HG03064 (cell line): Measurements from ENCODE around the gene ZFYVE28.

Experiments
- ATAC-seq: cut with Tn5 transposase; IDR thresholded peaks from one replicate; pipeline ENCODE4 v1.9.1; 2021; ENCODE audit warnings: low read depth; ENCODE audit not compliant: unreplicated experiment

The ZFYVE28 gene

DNA sequence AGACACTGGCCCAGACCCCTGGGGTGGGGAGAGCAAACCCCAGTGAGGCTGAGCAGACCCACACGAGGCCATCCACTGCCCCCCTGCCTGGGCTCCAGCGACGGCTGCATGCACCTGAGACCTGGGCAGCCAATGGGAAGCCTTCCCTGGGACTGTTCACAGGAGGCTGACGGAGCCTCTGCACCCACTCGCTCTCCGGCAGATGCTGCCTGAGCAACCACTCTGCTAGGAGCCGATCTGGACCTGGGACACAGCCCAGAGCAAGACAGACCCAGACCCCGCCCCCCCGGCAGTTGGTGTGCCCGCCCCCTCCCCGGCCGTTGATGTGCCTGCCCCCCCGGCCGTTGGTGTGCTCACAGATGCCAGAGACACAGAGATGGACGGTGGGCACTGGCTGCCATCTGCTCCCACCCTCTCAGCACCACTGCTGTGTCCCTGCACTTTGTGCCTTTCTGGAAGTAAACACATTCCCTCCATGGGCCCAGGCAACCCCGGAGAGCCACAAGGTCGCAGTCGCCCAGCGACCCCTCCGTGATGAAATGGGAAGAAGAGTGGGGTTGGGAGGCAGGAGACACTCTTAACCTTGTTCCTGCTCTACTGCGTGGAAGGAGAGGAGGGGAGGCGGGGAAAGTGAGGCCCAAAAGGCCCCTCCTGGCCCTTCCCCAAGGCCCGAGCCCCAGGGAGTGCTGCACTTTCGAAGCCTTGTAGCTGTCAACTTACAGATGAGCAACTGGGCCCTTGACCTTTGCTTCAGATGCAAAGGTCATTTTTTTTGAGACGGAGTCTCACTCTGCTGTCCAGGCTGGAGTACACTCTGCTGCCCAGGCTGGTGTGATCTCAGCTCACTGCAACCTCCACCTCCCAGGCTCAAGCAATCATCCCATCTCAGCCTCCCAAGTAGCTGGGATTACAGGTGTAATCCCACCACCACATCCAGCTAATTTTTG is 62.0 kb downstream of the ZFYVE28 start:
- ATAC-seq, result no peak

- no peak for ATAC-seq
Measured at GRCh38 chr4:2354760-2355159, 63.7 kb downstream of the ZFYVE28 start.

DNA sequence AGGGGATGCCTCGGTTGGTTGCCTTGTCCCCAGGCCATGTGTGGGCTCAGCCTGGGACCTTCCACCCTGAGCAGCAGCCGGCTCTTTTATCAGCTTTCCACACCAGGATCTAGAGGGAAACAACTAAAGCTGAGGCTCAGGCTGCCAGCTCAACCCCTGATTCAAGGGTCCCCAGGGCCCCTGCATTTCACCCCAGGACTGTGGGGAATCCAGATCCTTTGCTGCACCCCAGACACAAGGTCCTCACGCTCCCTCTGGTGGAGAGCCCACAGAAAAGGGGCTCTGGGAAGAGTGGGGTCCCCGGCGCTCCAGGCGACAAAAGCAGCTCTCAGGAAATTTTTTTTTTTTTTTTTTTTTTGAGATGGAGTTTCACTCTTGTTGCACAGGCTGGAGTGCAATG is 64.3 kb downstream of the ZFYVE28 start:
- no peak for ATAC-seq

DNA sequence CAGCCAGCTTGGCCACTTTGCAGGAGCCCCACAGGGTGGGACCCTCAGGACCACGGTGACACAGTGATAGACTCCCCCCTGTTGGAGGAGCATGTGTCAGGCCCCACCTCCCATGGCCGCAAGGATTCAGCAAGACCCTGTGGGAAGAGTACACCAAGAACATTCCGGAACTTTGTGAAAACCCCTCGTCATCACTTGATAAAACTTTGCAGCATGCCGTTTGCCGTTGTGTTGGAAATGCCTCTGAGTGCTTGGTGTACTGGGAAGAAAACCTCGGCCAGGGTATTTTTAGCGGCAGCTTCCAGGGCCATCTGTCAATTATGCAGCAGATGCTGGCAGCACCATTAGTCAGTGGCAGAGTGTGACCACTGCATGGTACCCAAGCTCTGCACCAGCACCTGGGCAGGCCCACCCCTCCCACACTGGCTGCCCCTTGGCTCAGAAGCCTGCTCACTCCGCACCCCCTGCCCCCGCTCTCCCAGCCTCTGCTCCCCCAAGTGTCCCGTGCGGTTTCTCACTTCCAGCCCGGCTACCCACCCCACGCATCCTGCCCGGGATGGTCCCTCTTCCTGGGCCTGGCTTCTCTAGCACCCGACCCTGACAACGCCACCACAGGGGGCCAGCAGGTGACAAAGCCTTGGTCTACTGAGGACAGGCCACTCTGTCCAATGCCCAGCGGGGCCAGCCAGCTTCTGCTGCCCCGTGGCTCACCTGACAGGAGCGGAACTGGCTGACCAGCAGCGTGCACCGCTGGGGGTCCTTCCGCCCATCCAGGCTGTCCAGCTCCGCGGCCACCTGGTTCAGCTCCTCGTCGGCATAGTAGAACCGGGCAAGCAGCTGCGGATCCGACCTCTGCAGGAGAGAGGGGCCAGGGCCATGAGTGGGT is 65.0 kb downstream of the ZFYVE28 start:
- no peak for ATAC-seq

DNA sequence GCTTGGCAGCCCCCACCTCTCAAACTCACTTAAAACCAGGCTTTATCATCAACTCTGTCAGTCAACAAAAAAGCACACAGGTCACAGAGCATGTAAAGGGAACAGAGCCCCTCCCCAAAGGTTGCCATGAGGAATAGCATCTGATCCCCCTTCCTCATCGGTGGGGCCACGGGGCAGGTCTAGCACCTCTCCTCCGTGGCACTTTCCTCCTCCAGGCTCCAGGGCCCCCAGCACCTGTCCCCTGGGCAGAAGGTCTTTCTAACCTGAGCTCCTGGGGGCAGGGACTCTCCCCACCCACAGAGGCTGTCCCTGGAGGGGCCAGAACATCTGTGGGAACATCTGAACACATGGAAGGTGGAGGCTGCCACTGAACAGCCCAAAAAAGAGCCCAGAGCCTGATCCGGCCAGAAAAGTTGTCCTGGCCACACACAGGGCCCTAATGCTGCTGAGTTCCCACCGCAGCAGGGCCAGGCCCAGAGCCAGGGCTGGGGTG is 65.7 kb downstream of the ZFYVE28 start:
- no peak for ATAC-seq

DNA sequence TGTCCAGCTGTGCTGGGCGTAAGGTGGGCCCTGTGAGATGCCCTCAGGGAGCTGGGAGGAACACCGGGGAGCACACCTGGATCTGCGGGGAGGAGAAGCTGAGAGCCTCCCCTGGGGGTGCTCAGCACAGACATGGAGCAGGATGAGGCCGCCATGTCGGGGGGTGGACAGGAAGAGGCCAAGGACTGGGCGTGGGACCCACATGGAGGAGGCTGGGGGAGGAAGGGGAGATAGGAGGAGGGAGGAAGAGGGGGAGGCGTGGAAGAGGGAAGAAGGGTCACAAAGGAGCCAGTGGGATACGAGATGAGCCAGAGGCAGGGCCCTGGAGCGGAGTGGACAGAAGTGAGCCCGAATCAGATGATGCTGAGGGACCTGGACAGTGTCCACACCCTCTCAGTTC is 66.3 kb downstream of the ZFYVE28 start:
- no peak for ATAC-seq

- no peak for ATAC-seq
Measured at GRCh38 chr4:2350982-2351381, 67.5 kb downstream of the ZFYVE28 start.

DNA sequence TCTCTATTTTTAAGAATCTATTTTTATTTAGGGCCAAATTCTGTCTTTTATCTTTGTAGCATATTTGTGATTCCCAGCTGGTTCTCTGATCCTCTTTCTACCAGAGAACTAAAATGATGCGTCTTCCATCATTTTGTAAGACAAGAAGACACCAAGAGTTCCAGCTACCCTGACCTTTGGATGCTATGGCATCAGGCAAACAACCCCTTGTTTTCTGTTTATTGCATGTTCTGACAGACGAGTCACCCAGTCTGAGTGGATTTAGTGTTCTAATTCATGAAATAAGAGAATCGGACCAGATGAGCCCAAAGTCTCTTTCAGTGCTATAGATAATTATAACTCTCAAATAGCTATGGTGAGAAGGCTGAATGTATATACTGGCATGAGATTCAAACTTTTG is 69.7 kb downstream of the ZFYVE28 start:
- ATAC-seq, result no peak

- ATAC-seq, result no peak
Measured at GRCh38 chr4:2347190-2347589, 71.3 kb downstream of the ZFYVE28 start.

DNA sequence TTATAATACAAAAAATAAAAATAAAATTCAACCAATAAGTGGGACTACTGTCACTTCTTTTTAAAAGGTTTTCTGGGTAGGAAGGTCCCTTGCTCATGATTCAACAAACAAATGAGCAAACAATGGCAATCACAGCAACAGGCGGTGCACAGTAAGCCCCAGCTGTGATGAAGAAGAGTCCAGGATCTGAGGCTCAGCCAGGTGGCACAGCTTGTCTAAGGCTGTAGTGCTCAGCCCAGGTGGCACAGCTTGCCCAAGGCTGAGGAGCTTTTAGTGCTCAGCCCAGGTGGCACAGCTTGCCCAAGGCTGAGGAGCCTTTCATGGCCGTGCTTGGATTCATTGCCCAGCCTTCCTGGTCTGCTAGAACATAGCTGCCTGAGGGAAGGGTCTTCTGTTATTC is 75.0 kb downstream of the ZFYVE28 start:
- ATAC-seq, result no peak

DNA sequence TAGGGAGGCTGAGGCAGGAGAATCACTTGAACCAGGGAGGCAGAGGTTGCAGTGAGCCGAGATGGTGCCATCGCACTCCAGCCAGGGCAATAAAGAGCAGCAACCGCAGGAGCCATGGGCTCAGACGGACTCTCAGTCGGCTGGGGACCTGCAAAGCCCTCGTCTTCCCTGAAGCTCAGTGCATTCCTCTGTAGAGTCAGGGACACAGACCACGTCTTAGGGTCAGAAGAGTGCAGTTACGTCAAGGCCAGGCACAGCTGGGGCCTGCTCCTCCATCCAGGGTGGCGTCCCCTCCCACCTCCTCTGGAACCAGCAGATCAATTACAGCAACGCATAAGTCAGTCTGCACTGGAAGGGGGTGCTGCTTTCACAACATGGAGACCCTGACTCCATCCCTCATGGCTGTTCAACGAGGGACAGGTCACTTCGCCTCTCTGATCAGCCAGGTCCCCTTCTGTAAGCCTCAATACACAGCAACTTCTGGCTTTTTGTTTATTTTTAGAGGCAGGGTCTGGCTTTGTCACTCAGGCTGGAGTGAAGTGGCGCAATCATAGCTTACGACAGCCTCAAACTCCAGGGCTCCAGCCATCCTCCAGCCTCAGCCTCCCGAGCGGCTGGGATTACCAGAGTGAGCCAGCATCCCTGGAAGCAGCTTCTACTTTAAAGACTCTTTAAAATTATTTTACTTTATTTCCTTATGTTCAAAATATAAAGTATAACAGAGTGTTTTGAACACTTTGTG is 76.4 kb downstream of the ZFYVE28 start:
- ATAC-seq, result no peak

DNA sequence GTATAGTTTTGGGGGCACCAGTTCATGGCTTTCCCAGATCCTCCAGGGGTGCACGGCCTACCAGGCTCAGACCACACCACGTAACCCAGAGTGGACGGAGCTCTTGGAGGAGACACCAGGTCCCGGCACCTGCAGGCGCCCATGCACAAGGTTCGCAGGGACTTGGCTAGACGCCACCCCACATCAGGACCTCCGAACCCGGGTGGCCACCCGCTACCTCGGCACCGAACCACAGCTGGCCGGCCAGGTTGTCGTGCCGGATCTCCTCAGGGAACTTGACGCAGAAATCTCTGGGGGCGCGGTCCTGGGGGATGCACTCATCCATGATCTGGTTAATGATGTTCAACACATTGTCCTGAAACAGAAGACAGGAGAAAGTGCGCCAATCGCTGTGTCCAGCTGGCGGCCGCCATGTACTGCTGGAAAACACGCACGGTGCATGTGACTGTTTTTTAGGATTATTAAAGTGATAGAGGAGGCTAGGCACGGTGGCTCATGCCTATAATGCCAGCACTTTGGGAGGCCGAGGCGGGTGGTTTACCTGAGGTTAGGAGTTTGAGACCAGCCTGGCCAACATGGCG is 77.1 kb downstream of the ZFYVE28 start:
- no peak for ATAC-seq

DNA sequence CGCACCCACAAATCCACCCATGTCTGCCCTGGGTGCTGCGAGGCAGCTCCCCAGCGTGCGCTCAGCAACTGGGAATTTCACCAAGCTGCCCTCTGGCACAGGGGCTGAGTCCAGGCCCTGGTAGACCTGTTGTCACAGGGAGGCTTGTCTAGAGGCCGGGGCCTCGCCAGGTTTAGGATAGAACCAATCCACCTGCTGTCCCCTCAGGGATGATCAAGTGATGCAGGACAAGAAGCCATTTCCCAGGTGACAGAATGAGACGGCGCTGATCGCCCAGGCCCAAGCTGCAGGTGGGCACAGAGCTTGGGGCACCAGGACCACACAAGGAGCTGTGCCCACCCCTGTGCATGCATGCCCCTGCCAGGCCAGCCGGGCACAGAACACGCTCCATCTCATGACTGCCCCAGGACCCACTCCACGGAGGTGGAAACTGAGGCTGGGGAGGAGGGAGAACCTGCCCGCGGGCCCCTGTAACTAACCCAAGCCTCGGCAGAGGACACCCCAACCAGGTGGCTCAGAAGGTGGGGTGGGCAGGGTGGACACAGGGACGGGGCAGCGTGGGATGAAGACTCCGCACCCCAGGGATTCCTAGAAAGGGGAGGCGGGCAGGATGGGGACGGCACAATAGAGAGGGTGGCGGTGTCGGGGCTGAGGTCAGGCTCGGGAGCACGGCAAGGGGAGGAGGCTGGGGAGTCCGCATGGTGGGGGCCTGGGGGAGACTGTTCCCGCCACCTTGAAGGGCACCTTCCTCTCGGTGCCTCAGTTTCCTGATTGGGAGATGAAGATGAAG is 78.0 kb downstream of the ZFYVE28 start:
- ATAC-seq, result no peak

GRCh38 chr4:2339458-2340271 is 78.8 kb downstream of the ZFYVE28 start:
- ATAC-seq, result no peak

DNA sequence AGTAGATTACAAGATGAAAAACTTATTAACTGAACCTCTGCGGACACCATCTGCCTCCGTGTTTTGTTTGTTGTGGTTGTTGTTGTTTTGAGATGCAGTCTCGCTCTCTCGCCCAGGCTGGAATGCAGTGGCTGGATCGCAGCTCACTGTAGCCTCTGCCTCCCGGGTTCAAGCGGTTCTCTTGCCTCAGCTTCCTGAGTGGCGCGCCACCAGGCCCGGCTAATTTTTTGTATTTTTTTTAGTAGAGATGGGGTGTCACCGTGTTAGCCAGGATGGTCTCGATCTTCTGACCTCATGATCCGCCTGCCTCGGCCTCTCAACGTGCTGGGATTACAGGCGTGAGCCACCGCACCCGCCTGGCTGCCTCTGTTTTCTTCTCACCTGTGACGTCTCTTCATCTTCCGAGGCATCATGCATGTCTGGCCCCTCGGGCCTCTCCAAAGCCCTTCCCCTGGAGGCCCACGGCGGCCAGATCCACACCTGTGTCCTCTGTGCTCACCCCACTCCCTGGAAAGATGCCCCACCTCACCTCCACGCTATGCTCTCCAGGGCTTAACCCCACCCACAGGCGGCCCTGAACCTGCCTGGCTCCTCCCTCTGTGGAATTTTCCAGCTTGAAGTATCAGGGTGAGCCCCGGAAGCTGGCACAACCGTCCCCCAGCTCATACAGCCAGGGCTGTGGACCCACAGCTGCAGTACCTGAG is 79.5 kb downstream of the ZFYVE28 start:
- no peak for ATAC-seq

DNA sequence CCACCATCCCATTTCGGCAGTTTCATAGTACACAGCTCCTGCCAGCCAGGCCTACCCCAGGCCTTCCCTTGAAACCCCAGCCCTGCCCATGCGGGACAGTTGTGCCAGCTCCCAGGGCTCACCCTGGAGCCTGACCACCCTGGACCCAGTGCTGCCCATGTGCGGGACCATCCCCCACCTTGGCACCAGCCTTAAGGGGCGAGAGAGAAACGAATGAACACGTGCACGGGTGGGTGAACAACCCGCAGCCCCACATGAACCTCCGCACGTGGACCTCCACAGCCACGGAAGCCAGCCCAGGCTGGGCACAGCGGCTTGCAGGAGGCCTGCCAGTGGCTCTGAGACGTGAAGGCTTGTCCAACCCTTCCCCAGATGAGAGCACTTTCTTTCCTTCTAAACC is 80.5 kb downstream of the ZFYVE28 start:
- no peak for ATAC-seq

DNA sequence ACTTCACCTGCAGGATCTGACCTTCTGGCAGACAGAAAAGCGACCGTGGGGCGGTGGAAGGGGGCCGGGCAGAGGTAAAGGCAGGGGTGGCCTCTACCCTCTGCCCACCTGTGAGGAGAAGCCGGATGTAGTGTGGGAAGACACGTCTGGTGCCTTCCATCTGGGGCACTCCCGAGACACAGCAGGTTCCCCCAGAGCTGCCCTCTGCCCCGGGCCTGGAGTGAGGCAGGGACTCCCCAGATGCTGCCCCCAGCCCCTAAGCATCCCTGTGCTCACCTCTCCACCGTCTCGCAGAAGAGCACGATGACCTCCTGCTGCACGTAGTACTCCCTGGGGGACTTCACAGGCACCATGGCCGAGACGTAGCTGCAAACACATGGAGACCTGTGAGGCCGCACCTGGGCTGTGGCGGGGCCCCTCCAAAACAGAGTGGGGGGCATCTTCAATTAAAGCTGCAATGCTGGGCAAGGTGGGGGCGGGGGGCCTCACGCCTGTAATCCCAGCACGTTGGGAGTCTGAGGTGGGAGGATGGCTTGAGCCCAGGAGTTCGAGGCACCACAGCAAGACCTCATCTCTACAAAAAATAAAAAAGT is 81.2 kb downstream of the ZFYVE28 start:
- ATAC-seq, result no peak

- ATAC-seq, result no peak
Measured at GRCh38 chr4:2336659-2337058, 81.8 kb downstream of the ZFYVE28 start.
